AG04450 (cell line): ENCODE measurements around the gene NFASC. TPM values are rescaled to one million over a fixed set of nuclear protein-coding genes. Genes with fewer than 3 reads are reported as not detected.
A peak's percentile ranks its signal among the peaks of the same experiment; 100 is the strongest.

ENCODE experiments used
- CTCF ChIA-PET: fragments of 300-600, 350-600 bp; formaldehyde crosslinking; extraction: SDS; loops from one replicate; lab custom pipeline; 2022; ENCODE audit warnings: antibody characterized with exemption, inconsistent platforms; lab: Charles Lee
- POLR2A ChIA-PET: fragments of 350-600 bp; formaldehyde crosslinking; extraction: SDS; loops from one replicate; lab custom pipeline; 2021; ENCODE audit warnings: antibody characterized with exemption, inconsistent platforms; lab: Yijun Ruan, JAX
- DNase-seq: peaks from one replicate; pipeline ENCODE4 v3.0.0-alpha.2; 2011; ENCODE audit warnings: low read depth, low spot score
- H3K27ac ChIP-seq: one replicate; pipeline ENCODE4 v1.5.1; 2012; ENCODE audit warnings: low read depth, low read length, control low read depth
- H3K27me3 ChIP-seq: one replicate; pipeline ENCODE4 v1.6.0; 2012; ENCODE audit warnings: low read length; ENCODE audit not compliant: control insufficient read depth, insufficient read depth
- H3K4me3 ChIP-seq: 2 replicates; pipeline ENCODE4 v1.5.1; 2011; ENCODE audit warnings: mild to moderate bottlenecking, low read depth, low read length, control low read depth
- H3K9me3 ChIP-seq: 2 replicates; pipeline ENCODE4 v1.5.1; 2012; ENCODE audit warnings: low read length; ENCODE audit not compliant: control insufficient read depth, insufficient read depth
- CTCF ChIP-seq: IDR thresholded peaks from 2 replicates; pipeline ENCODE4 v1.5.1; 2011; ENCODE audit warnings: low read depth, low read length, control low read depth, inconsistent platforms
- polyA plus RNA-seq: library from polyadenylated mRNA; depleted of rRNA; stranded (reverse); fragments of >200 nt; gene quantifications from 2 replicates; pipeline ENCODE4 v1.2.3, GENCODE V29; 2011

Gene NFASC
- polyA plus RNA-seq, 1 experiment: 1.8 TPM

GRCh38 chr1:204835737-204836136 is 34.9 kb upstream of the NFASC start:
- peaks cover 2% of the 10 kb centered on the region for H3K27me3 ChIP-seq
- POLR2A ChIA-PET: no interaction called here
- H3K4me3 ChIP-seq: no peak overlapping the region
- TF ChIP-seq CTCF: no peak
- CTCF ChIA-PET: interaction anchor here (4.6 kb wide), 1 partner anchor 29 kb away, joined by 31 read pairs; no protein-coding TSS in a partner anchor
- no peak for DNase-seq
- H3K9me3 ChIP-seq: no peaks in the 10 kb centered on the region
- no peak overlapping the region for H3K27ac ChIP-seq

GRCh38 chr1:204836856-204837255 is 33.8 kb upstream of the NFASC start:
- Histone ChIP-seq H3K27ac (no peak overlapping the region), H3K9me3 (no peaks in the 10 kb centered on the region), H3K4me3 (no peak overlapping the region), H3K27me3 (no peaks in the 10 kb centered on the region)
- ChIA-PET POLR2A (no interaction called here), CTCF (interaction anchor here (1.1 to 4.6 kb wide), 2 partner anchors 30 to 225 kb away, joined by 4 to 31 read pairs; no protein-coding TSS in a partner anchor)
- TF ChIP-seq CTCF: no peak
- no peak for DNase-seq

- CTCF ChIA-PET: interaction anchor here (1.1 to 4.6 kb wide), 2 partner anchors 30 to 224 kb away, joined by 4 to 31 read pairs; no protein-coding TSS in a partner anchor
- POLR2A ChIA-PET: no interaction called here
- H3K27ac ChIP-seq: no peak overlapping the region
- peak; percentile 12; the same call in 1 of the 2 replicates for TF ChIP-seq CTCF
- peak; percentile 11 for DNase-seq
- H3K27me3 ChIP-seq: no peaks in the 10 kb centered on the region
- H3K4me3 ChIP-seq: no peak overlapping the region
- H3K9me3 ChIP-seq: no peaks in the 10 kb centered on the region
These were observed 33.1 kb upstream of the NFASC start for GRCh38 chr1:204837440-204838084.

GRCh38 chr1:204841316-204841715 is 29.3 kb upstream of the NFASC start:
- Histone ChIP-seq H3K4me3 (no peak overlapping the region), H3K27me3 (no peaks in the 10 kb centered on the region), H3K9me3 (no peaks in the 10 kb centered on the region), H3K27ac (no peak overlapping the region)
- no peak for DNase-seq
- TF ChIP-seq CTCF: no peak
- ChIA-PET CTCF (interaction anchor here (1.3 kb wide), 1 partner anchor 35 kb away, joined by 4 read pairs; no protein-coding TSS in a partner anchor), POLR2A (no interaction called here)

GRCh38 chr1:204841798-204842197 is 28.9 kb upstream of the NFASC start:
- no peak for DNase-seq
- Histone ChIP-seq H3K4me3 (no peak overlapping the region), H3K27me3 (no peaks in the 10 kb centered on the region), H3K9me3 (no peaks in the 10 kb centered on the region), H3K27ac (no peak overlapping the region)
- POLR2A ChIA-PET: no interaction called here
- TF ChIP-seq CTCF: no peak
- CTCF ChIA-PET: interaction anchor here (1.3 kb wide), 1 partner anchor 35 kb away, joined by 4 read pairs; no protein-coding TSS in a partner anchor
